ENCODE measurements around the gene TMEM169. TPM values are rescaled to one million over a fixed set of nuclear protein-coding genes. Genes with fewer than 3 reads are reported as not detected.

Gene TMEM169
- total RNA-seq, 2 experiments from 2014 or later, result 0.27 to 0.53 TPM

DNA sequence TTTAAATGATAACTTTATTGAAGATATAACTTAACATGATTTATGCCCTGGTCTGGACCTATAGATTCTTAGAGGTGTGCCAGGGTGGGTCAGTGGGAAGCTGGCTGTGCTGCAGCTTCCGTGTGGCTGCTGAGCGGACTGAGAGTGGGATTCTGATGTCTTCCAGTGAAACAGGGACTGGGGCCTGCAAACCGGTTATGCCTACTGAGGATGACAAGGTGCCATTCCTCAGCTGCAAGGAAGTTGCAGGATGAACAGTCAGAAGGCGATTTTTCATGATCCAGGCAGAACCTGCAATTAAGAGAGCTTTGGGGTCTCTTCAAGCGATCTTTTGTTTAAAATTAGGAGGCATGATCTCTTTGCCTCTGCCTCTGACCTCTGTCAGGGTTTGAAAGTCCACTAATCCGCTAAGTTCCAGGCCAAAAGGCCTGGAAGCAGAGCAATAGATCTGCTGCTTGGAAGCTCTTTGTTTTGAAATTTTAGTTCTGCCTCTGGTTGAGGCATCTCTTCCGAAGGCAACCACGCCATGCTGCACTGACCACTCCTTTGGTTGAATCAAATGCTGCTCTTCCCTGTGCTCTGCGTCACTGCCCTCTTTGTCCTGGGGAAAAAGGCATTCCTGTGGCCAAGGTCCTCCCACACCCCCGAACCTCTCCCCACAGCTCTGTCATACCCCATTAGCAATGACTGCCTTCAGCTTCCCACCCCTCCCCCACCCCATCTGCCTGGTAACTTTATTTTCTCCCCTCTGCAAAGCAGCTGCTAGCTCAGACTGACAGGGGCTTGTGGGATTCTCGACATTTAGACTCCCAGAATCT is 2.0 kb downstream of the TMEM169 start:
- TF ChIP-seq, protein P1, sequence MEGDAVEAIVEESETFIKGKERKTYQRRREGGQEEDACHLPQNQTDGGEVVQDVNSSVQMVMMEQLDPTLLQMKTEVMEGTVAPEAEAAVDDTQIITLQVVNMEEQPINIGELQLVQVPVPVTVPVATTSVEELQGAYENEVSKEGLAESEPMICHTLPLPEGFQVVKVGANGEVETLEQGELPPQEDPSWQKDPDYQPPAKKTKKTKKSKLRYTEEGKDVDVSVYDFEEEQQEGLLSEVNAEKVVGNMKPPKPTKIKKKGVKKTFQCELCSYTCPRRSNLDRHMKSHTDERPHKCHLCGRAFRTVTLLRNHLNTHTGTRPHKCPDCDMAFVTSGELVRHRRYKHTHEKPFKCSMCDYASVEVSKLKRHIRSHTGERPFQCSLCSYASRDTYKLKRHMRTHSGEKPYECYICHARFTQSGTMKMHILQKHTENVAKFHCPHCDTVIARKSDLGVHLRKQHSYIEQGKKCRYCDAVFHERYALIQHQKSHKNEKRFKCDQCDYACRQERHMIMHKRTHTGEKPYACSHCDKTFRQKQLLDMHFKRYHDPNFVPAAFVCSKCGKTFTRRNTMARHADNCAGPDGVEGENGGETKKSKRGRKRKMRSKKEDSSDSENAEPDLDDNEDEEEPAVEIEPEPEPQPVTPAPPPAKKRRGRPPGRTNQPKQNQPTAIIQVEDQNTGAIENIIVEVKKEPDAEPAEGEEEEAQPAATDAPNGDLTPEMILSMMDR (IDR thresholded peaks at IDR 0.05), result no peak
- DNase-seq (peak in 2 of 14 experiments; percentile 11 to 30), ATAC-seq (ENCODE audit: poor library complexity) (no peak)
- H3K36me3 Mint-ChIP-seq (ENCODE audit: low read depth), result peaks cover 4% of the 10 kb centered on the region
- intact Hi-C loops (cut with DNase I, micrococcal nuclease), result loop anchor here in 1 of 2 experiments (2.0 kb wide), 1 partner anchor 29 kb away; no protein-coding TSS in a partner anchor
- peaks cover 75% of the 10 kb centered on the region for H3K4me1 Mint-ChIP-seq (ENCODE audit: low read depth)
- peak overlapping the region; percentile 82 for H3K27ac Mint-ChIP-seq
- Histone ChIP-seq H3K27me3 (ENCODE audit: control insufficient read depth in 1 of 2, insufficient read depth in 2 of 2, low read length in 2 of 2) (no peaks in the 10 kb centered on the region), H3K36me3 (ENCODE audit: insufficient read depth, low read length) (no peaks in the 10 kb centered on the region), H3K27ac (ENCODE audit: low read depth in 1 of 2, low read length in 2 of 2) (peak overlapping the region; percentile 36 to 79), H3K4me1 (ENCODE audit: insufficient read depth, low read length) (peaks cover 51% of the 10 kb centered on the region), H3K9me3 (ENCODE audit: control insufficient read depth in 1 of 2, insufficient read depth in 1 of 2, low read length in 2 of 2) (no peaks in the 10 kb centered on the region), H3K4me3 (ENCODE audit: low read length) (no peak overlapping the region)
- no peaks in the 10 kb centered on the region for H3K9me3 Mint-ChIP-seq
- CTCF ChIA-PET, result interaction anchor here (0.9 kb wide), 1 partner anchor 39 kb away, joined by 3 read pairs; no protein-coding TSS in a partner anchor
- H3K27me3 Mint-ChIP-seq, result no peaks in the 10 kb centered on the region
- peak overlapping the region; percentile 87 for H3K4me3 Mint-ChIP-seq
- POLR2A ChIA-PET, result interaction anchor here (1.2 to 5.3 kb wide), 6 partner anchors 8 to 47 kb away, joined by 4 to 106 read pairs (median 8); partner anchors contain the start of gene XRCC5

DNA sequence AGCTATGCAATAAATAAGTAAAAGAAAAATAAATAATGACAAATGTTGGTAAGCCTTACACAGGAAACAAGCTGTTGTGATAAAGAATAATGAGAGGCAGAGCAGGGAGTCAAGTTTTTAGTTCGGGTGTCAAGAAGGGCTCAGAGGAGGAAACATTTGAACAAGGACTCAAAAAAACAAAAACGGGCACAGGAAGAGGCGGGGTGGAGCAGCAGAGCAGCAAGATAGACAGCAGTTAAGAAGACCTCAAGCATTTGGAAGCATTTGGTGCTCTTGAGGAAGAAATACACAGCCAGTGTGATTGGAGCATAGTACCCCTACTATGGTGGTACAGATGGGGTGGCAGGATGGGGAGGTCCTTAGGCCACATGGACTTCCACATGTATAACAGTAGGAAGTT is 2.8 kb downstream of the TMEM169 start:
- intact Hi-C loops (cut with DNase I, micrococcal nuclease), result no loop called here
- Mint-ChIP-seq H3K27ac (peak overlapping the region; percentile 82), H3K27me3 (no peaks in the 10 kb centered on the region), H3K4me3 (peak overlapping the region; percentile 87), H3K9me3 (no peaks in the 10 kb centered on the region), H3K36me3 (ENCODE audit: low read depth) (peaks cover 4% of the 10 kb centered on the region), H3K4me1 (ENCODE audit: low read depth) (peaks cover 75% of the 10 kb centered on the region)
- Histone ChIP-seq H3K27ac (ENCODE audit: low read depth in 1 of 2, low read length in 2 of 2) (peak overlapping the region; percentile 36 to 79), H3K4me3 (ENCODE audit: low read length) (peak overlapping the region; percentile 25), H3K27me3 (ENCODE audit: control insufficient read depth in 1 of 2, insufficient read depth in 2 of 2, low read length in 2 of 2) (no peaks in the 10 kb centered on the region), H3K4me1 (ENCODE audit: insufficient read depth, low read length) (peaks cover 51% of the 10 kb centered on the region), H3K36me3 (ENCODE audit: insufficient read depth, low read length) (no peaks in the 10 kb centered on the region), H3K9me3 (ENCODE audit: control insufficient read depth in 1 of 2, insufficient read depth in 1 of 2, low read length in 2 of 2) (no peaks in the 10 kb centered on the region)
- CTCF ChIA-PET, result interaction anchor here (0.6 to 1.5 kb wide), 3 partner anchors 23 to 42 kb away, joined by 3 read pairs; no protein-coding TSS in a partner anchor
- DNase-seq (peak in 10 of 14 experiments; percentile 16 to 59 (median 37)), ATAC-seq (ENCODE audit: poor library complexity) (peak; percentile 32)
- POLR2A ChIA-PET, result interaction anchor here (0.8 to 5.3 kb wide), 7 partner anchors 9 to 47 kb away, joined by 3 to 106 read pairs (median 7); partner anchors contain the start of gene XRCC5
- TF ChIP-seq, protein P1 (IDR thresholded peaks at IDR 0.05), result no peak

DNA sequence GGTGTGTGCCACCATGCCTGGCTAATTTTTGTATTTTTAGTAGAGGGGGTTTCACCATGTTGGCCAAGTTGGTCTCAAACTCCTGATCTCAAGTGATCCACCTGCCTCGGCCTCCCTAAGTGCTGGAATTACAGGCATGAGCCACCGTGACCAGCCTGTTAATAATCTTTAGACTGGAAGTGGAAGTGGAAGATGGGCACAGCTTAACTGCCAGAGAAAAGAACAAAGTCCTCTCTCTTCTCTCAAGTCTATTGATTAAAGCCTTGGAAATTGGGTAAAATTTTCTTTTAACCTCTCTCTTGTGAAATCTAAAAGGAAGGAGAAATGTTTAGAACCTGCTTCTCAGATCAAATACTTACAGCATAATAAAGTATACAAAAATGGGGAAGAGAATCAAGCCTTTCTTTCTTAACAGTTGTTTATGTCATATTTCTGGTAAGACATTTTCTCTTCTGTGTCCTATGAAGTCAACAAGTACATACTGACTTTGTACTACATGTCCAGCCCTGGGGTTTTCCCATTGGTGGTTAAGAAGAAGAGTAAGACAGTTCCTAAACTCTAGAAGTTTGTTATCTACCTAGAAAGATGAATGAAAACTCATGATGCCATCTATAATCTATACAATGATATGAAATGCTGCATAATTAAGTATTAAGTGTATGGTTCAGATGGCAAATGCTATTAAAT is 4.6 kb downstream of the TMEM169 start:
- H3K27me3 Mint-ChIP-seq, result no peaks in the 10 kb centered on the region
- no peaks in the 10 kb centered on the region for H3K27me3 ChIP-seq (ENCODE audit: control insufficient read depth in 1 of 2, insufficient read depth in 2 of 2, low read length in 2 of 2)
- DNase-seq (no peak), ATAC-seq (ENCODE audit: poor library complexity) (no peak)
- H3K9me3 Mint-ChIP-seq, result no peaks in the 10 kb centered on the region
- H3K36me3 Mint-ChIP-seq (ENCODE audit: low read depth), result peaks cover 2% of the 10 kb centered on the region
- H3K27ac ChIP-seq (ENCODE audit: low read depth in 1 of 2, low read length in 2 of 2), result peak overlapping the region in 1 of 2 donors; percentile 79
- ChIA-PET POLR2A (interaction anchor here (1.3 to 5.3 kb wide), 2 partner anchors 22 to 29 kb away, joined by 3 to 106 read pairs; partner anchors contain the start of gene XRCC5), CTCF (no interaction called here)
- no peaks in the 10 kb centered on the region for H3K36me3 ChIP-seq (ENCODE audit: insufficient read depth, low read length)
- peak overlapping the region; percentile 80 for H3K27ac Mint-ChIP-seq
- H3K4me3 ChIP-seq (ENCODE audit: low read length), result no peak overlapping the region
- peaks cover 66% of the 10 kb centered on the region for H3K4me1 Mint-ChIP-seq (ENCODE audit: low read depth)
- peaks cover 46% of the 10 kb centered on the region for H3K4me1 ChIP-seq (ENCODE audit: insufficient read depth, low read length)
- intact Hi-C loops (cut with DNase I, micrococcal nuclease), result no loop called here
- no peaks in the 10 kb centered on the region for H3K9me3 ChIP-seq (ENCODE audit: control insufficient read depth in 1 of 2, insufficient read depth in 1 of 2, low read length in 2 of 2)
- TF ChIP-seq, protein P1 (IDR thresholded peaks at IDR 0.05), result no peak
- no peak overlapping the region for H3K4me3 Mint-ChIP-seq
